ENCODE data around the gene TM9SF4.
"Not testable (repeated sequence)": the region's sequence is repeated elsewhere in the genome, so short reads cannot be mapped to it uniquely, and the experiment has no call there.

TM9SF4 gene

GRCh38 chr20:32091888-32092346, 17.6 kb upstream of the TM9SF4 start:
- DNase-seq (ENCODE audit: low read depth in 2 of 3, low spot score in 1 of 3), result peak; percentile 68 to 85 (median 69)

- no peak for DNase-seq (ENCODE audit: low read depth in 2 of 3, low spot score in 1 of 3)
Observed at GRCh38 chr20:32098786-32099185, 10.7 kb upstream of the TM9SF4 start.

GRCh38 chr20:32108814-32109391, 611 bp upstream of the TM9SF4 start:
- no peak for DNase-seq (ENCODE audit: low read depth in 2 of 3, low spot score in 1 of 3)

GRCh38 chr20:32110173-32110704, 725 bp downstream of the TM9SF4 start:
- DNase-seq (ENCODE audit: low read depth in 2 of 3, low spot score in 1 of 3), result no peak

DNA sequence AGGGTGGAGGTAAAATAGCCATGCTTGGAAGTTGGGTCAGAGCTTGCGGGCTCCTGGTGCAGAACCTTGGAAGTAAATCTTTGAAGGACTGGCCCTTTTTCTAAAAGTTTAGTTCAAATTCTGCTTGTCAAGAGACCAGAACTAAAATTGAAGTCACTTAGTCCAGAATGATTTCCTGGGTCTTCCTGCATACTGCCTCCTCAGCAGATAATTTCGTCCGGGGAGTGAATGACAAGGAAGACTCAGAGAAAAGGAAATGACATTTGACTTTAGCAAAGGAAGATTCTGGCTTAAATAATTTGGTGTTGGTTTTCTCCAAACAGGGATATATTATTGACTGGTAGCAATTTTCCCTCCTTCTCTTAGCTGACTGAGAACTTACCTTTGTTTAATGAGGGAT, 1.2 kb downstream of the TM9SF4 start:
- no peak for DNase-seq (ENCODE audit: low read depth in 2 of 3, low spot score in 1 of 3)

GRCh38 chr20:32111156-32111686, 1.7 kb downstream of the TM9SF4 start:
- DNase-seq (ENCODE audit: low read depth in 2 of 3, low spot score in 1 of 3), result no peak

GRCh38 chr20:32111753-32112152, 2.2 kb downstream of the TM9SF4 start:
- DNase-seq (ENCODE audit: low read depth in 2 of 3, low spot score in 1 of 3), result no peak

DNA sequence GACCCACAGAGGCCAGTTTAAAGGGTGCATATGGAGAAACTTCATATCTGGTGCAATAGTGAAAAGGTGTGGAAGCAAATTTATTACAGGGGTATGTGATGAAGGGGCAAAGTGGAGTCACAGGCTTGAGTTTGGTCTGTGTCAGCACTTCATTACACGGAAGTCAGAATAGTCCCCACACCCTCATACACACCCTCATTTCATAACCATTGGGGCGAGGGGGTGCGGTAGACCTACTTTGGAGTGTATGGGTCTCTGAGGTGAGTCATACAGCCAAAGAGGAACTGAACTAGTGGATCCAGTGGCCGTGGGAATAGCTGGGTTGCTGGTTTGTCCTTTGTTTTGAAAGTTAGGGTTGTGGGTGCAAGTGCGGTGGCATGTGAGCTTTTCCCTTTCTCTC, 3.3 kb downstream of the TM9SF4 start:
- no peak for DNase-seq (ENCODE audit: low read depth in 2 of 3, low spot score in 1 of 3)

DNA sequence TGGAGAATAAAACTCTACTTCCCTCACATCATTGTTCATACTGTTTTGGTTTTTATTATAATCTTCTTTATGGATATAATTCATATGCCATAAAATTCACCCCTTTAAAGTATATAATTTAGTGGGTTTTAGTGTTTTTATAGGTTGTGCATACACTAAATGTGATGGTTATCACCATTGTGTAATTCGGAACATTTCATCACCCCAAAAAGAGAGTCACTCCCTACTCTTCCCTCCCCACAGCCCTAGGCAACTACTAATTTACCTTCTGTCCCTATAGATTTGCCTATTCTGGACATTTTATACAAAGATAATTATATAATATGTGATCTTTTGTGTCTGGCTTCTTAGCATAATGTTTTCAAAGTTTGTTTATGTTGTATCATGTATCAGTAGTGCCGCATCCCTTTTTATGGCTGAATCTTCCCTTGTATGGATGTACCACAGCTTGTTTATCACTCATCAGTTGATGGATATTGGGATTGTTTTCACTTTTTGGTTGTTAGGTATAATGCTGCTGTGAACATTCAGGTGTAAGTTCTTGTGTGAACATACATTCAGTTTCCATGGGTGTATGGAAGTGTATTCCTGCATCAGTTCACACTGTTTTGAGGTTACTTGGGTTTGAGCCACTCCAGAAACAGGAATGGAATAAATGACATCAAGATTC, 4.2 kb downstream of the TM9SF4 start:
- no peak for DNase-seq (ENCODE audit: low read depth in 2 of 3, low spot score in 1 of 3)

DNA sequence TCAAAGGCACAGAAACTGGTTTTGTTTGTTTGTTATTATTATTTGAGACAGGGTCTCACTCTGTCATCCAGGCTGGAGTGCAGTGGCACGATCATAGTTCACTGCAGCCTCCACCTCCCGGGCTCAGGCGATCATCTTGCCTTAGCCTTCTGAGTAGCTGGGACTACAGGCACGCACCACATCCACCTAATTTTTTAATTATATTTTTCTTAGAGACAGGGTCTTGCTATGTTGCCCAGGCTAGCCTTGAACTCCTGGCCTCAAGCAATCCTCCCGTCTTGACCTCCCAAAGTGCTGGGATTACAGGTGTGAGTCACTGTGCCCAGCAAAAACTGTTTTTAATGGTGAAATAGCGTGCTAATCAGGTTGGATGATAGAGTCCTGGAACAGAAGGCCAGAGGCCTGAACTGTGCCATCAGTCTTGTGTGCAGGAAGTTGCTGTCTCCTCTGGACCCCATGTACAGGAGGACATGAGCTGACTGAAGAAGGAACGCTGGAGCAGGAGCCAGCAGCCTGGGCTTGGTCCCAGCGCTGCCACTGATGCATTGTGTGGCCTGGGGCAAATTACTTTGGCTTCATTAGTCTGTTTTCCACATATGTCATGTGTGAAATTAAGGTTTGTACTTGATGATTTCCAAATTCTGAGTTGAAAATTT, 4.9 kb downstream of the TM9SF4 start:
- no peak for DNase-seq (ENCODE audit: low read depth in 2 of 3, low spot score in 1 of 3)

- no peak for DNase-seq (ENCODE audit: low read depth in 2 of 3, low spot score in 1 of 3)
Observed at GRCh38 chr20:32115211-32115767, 5.8 kb downstream of the TM9SF4 start.

- DNase-seq (ENCODE audit: low read depth in 2 of 3, low spot score in 1 of 3), result no peak
Observed at GRCh38 chr20:32116079-32116521, 6.6 kb downstream of the TM9SF4 start.

DNA sequence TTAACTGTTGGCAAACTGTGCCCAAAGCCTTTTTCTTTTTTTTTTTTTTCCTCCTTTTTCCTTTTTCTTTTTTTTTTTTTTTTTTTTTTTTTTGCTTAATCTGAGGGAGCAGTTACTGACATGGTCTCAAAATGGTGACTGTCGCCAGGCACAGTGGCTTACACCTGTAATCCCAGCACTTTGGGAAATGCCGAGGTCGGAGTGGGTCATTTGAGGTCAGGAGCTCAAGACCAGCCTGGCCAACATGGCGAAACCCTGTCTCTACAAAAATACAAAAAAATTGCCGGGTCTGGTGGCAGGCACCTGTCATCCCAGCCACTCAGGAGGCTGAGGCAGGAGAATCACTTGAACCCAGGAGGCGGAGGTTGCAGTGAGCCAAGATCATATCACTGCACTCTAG, 7.3 kb downstream of the TM9SF4 start:
- DNase-seq (ENCODE audit: low read depth in 2 of 3, low spot score in 1 of 3), result not testable (repeated sequence)

DNA sequence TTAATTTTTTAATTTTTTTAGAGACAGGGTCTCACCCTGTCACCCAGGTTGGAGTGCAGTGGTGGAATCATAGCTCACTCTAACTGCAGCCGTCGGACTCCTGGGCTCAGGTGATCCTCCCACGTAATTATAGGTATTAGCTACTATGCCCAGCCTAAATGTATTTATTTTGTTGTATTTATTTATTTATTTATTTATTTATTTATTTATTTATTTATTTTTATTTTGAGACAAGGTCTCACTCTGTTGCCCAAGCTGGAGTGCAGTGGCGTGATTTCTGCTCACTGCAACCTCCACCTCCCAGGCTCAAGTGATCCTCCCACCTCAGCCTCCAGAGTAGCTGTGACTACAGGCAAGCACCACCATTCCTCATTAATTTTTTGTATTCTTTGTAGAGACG, 8.9 kb downstream of the TM9SF4 start:
- DNase-seq (ENCODE audit: low read depth in 2 of 3, low spot score in 1 of 3), result not testable (repeated sequence)

GRCh38 chr20:32119734-32120133, 10.2 kb downstream of the TM9SF4 start:
- no peak for DNase-seq (ENCODE audit: low read depth in 2 of 3, low spot score in 1 of 3)

DNA sequence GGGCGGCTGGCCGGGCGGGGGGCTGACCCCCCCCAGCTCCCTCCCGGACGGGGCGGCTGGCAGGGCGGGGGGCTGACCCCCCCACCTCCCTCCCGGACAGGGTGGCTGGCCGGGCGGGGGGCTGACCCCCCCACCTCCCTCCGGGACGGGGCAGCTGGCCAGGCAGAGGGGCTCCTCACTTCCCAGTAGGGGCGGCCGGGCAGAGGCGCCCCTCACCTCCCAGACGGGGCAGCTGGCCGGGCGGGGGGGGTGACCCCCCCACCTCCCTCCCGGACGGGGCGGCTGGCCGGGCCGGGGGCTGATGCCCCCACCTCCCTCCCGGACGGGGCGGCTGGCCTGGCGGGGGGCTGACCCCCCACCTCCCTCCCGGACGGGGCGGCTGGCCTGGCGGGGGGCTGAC, 12.4 kb downstream of the TM9SF4 start:
- DNase-seq (ENCODE audit: low read depth in 2 of 3, low spot score in 1 of 3), result not testable (repeated sequence)

DNA sequence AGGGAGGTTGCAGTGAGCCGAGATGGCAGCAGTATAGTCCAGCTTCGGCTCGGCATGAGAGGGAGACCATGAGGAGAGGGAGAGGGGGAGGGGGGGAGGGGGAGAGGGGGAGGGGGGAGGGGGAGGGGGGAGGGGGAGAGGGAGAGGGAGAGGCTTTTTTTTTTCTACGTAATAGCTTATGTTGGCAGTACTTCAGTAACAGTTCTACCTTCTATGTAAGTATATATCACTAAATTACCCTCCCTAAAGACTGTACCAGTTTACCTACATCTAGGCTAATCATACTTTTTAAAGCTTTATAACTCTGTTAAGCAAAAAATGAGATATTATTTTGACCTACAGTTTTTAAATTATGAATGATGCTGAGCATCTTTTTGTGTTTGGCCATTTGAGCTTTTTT, 13.6 kb downstream of the TM9SF4 start:
- DNase-seq (ENCODE audit: low read depth in 2 of 3, low spot score in 1 of 3), result no peak

GRCh38 chr20:32124916-32125454, 15.5 kb downstream of the TM9SF4 start:
- DNase-seq (ENCODE audit: low read depth in 2 of 3, low spot score in 1 of 3), result no peak

GRCh38 chr20:32125506-32125905, 16.0 kb downstream of the TM9SF4 start:
- DNase-seq (ENCODE audit: low read depth in 2 of 3, low spot score in 1 of 3), result no peak

DNA sequence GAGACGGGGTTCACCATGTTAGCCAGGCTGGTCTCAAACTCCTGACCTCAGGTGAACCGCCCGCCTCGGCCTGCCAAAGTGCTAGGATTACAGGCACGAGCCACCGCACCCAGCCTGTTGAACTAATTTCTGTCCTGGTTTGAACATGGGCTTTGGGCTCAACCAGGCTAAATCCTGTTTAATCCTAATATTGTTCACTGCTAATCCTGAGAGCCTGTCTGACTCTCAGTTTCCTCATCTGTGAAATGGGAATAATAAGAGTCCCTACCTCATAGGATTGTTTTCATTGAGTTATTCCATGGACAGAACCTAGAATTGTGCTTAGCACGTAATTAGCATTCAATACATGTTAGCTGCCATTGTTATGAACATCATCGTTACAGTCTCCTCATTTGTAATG, 17.4 kb downstream of the TM9SF4 start:
- DNase-seq (ENCODE audit: low read depth in 2 of 3, low spot score in 1 of 3), result no peak

DNA sequence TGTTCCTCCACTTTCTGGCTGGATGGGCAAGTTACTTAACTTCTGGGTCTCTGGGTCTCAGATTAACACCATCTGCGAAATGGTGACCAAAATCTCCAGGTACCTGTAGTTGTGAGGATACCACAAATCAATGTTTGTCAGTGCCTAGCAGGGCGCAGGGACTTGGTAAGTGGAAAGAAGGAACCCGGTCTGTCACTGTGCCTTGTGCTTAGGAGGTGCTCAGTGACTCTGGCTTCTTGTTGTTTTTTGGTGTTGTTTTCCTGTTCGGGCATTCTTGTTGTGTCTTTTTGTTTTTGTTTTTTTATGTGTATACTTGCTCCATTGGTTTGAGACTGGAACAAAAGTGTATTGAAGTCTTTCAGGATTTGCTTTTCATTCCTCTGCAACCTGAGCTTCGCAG, 17.8 kb downstream of the TM9SF4 start:
- no peak for DNase-seq (ENCODE audit: low read depth in 2 of 3, low spot score in 1 of 3)
